Right cardiac atrium (tissue), 5 donors: ENCODE data around the gene RNF146. TPM values are rescaled to one million over a fixed set of nuclear protein-coding genes. Genes with fewer than 3 reads are reported as not detected.
"Not testable (repeated sequence)": the region's sequence is repeated elsewhere in the genome, so short reads cannot be mapped to it uniquely, and the experiment has no call there.

Source experiments
- ATAC-seq, 2 donors: fragments of 200-7000 bp; cut with Tn5 transposase; one replicate each; pipeline versions ENCODE4 v1.8.0 to v1.9.1; 2020; ENCODE audit warnings: moderate library complexity in 2 of 2, mild to moderate bottlenecking in 1 of 2
- DNase-seq, 3 donors: peaks; one replicate each; pipeline ENCODE4 v3.0.0-alpha.2; 2020
- H3K27ac ChIP-seq: one replicate; pipeline ENCODE4 v1.5.1; 2013; ENCODE audit warnings: mild to moderate bottlenecking, low read length, control low read depth, moderate library complexity
- H3K27me3 ChIP-seq: one replicate; pipeline ENCODE4 v1.6.1; 2013; ENCODE audit not compliant: control insufficient read depth, insufficient read depth
- H3K4me1 ChIP-seq: one replicate; pipeline ENCODE4 v1.6.1; 2013; ENCODE audit warnings: low read length; ENCODE audit not compliant: control insufficient read depth, insufficient read depth
- H3K4me3 ChIP-seq: one replicate; pipeline ENCODE4 v1.5.1; 2013; ENCODE audit warnings: low read length, control low read depth
- H3K9me3 ChIP-seq: one replicate; pipeline ENCODE4 v1.6.1; 2013; ENCODE audit warnings: low read length; ENCODE audit not compliant: control insufficient read depth
- WGBS: extraction: QIAGEN DNeasy Blood & Tissue Kit; methylation state at CpG from one replicate; pipeline ENCODE4 v1.1.7; 2013; 5-methylcytosine and 5-hydroxymethylcytosine counted together
- intact Hi-C, 4 donors: fragments of 100-400 bp; cut with DNase I; formaldehyde crosslinking; loops; one replicate each; pipeline versions ENCODE4 v1.11.0 to v1.14.0; 2022 to 2023
- long read RNA-seq, 4 donors: library from polyadenylated mRNA; unstranded; transcript quantifications; one replicate each; pipeline ENCODE4 v2.0.0, GENCODE V29; 2020 to 2021
- polyA plus RNA-seq: library from polyadenylated mRNA; stranded (reverse); fragments of 200-250 nt; gene quantifications from one replicate; pipeline ENCODE4 v1.2.3, GENCODE V29; 2013
- total RNA-seq, 4 donors: library from RNA; stranded (reverse); fragmentation: NEBNext Ultra II Directional; extraction: Animal tissue kit (Norgen Biotek cat#: 25700); gene quantifications; one replicate each; pipeline ENCODE4 v1.2.1, GENCODE V29; 2021
- donor health status: healthy with polysubstance abuse.
- donor health status: DM: no; HTN: yes; CAD: no.
- donor health status: DM: no; HTN: no; CAD: no.
- donor health status: DM: no; HTN: yes; CAD: no; lungs with severe emphysema.
- donor health status: DM: yes; HTN: yes; CAD: no.

RNF146 gene, protein sequence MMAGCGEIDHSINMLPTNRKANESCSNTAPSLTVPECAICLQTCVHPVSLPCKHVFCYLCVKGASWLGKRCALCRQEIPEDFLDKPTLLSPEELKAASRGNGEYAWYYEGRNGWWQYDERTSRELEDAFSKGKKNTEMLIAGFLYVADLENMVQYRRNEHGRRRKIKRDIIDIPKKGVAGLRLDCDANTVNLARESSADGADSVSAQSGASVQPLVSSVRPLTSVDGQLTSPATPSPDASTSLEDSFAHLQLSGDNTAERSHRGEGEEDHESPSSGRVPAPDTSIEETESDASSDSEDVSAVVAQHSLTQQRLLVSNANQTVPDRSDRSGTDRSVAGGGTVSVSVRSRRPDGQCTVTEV
- total RNA-seq (10 to 100 TPM; 42.9 to 50.8 (median 46.2) TPM), polyA plus RNA-seq (34.6 TPM)
- long read RNA-seq, donor 1, transcript RNF146-204 (4 exons, 884 nt): major isoform, 5 of 14 reads
- long read RNA-seq, donor 1, partial matches to known transcripts: 1 of 14 reads
- long read RNA-seq, donor 1, other reads (novel, unspliced or antisense): 4 of 14 reads
- long read RNA-seq, donor 2, partial matches to known transcripts: 0 of 14 reads
- long read RNA-seq, donor 2, other reads (novel, unspliced or antisense): 2 of 14 reads
- long read RNA-seq, donor 3, transcript RNF146-204 (4 exons, 884 nt): minor isoform, 12 of 93 reads
- long read RNA-seq, donor 3, transcript RNF146-201 (5 exons, 2,624 nt): major isoform, 16 of 93 reads
- long read RNA-seq, donor 3, transcript RNF146-202 (4 exons, 2,267 nt): major isoform, 16 of 93 reads
- long read RNA-seq, donor 3, partial matches to known transcripts: 3 of 93 reads
- long read RNA-seq, donor 3, other reads (novel, unspliced or antisense): 35 of 93 reads
- long read RNA-seq, donor 4, transcript RNF146-204 (4 exons, 884 nt): major isoform, 6 of 17 reads
- long read RNA-seq, donor 4, partial matches to known transcripts: 0 of 17 reads
- long read RNA-seq, donor 4, other reads (novel, unspliced or antisense): 5 of 17 reads

- H3K27me3 ChIP-seq: no peaks in the 10 kb centered on the region
- ATAC-seq: peak; percentile 95 to 97
- WGBS: under 1% methylated on average over 40 of the region's 40 CpGs
- intact Hi-C loops: no loop called here
- H3K9me3 ChIP-seq: no peaks in the 10 kb centered on the region
- no peaks in the 10 kb centered on the region for H3K4me1 ChIP-seq
- DNase-seq: peak; percentile 82 to 94 (median 92)
- H3K4me3 ChIP-seq: peak within 1 kb of the TSS; percentile 84
- H3K27ac ChIP-seq: peak within 1 kb of the TSS; percentile 92
These were observed at the start of gene RNF146 for GRCh38 chr6:127266178-127266891. RNF146 (plus strand) TSS chr6:127266864; CDS start chr6:127280339, 13,475 bp downstream.

GRCh38 chr6:127219869-127220268, 46.8 kb upstream of the RNF146 start:
- no peaks in the 10 kb centered on the region for H3K4me1 ChIP-seq
- no peak overlapping the region for H3K27ac ChIP-seq
- ATAC-seq: no peak
- no peaks in the 10 kb centered on the region for H3K27me3 ChIP-seq
- no peak overlapping the region for H3K4me3 ChIP-seq
- intact Hi-C loops: no loop called here
- DNase-seq: no peak
- no peaks in the 10 kb centered on the region for H3K9me3 ChIP-seq
- WGBS: 60% methylated on average over 1 of the region's 1 CpG

DNA sequence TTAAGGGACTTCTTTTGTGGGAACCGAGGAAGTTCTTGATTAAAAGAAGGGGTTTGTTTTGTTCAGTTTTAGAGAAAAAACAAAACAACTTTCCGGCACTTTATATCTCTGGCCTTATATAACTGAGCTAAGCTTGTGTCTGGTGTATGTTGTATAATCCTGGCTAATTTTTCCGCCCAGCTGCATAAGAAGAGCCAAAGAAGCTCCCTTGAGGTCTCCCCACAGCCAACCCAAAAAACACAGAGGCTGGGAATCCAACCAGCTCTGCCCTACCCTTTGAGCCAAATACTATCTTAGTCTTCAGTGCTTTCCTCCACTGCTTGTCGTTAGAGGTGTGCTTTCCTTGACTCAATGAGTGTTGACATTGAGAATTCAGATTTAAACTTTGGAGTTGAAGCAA, 45.5 kb upstream of the RNF146 start:
- Histone ChIP-seq H3K27me3 (no peaks in the 10 kb centered on the region), H3K4me1 (no peaks in the 10 kb centered on the region), H3K4me3 (no peak overlapping the region), H3K27ac (no peak overlapping the region), H3K9me3 (no peaks in the 10 kb centered on the region)
- WGBS: 60% methylated on average over 4 of the region's 4 CpGs
- intact Hi-C loops: no loop called here
- ATAC-seq (peak; percentile 62 to 95), DNase-seq (peak in 1 of 3 donors; percentile 49)

DNA sequence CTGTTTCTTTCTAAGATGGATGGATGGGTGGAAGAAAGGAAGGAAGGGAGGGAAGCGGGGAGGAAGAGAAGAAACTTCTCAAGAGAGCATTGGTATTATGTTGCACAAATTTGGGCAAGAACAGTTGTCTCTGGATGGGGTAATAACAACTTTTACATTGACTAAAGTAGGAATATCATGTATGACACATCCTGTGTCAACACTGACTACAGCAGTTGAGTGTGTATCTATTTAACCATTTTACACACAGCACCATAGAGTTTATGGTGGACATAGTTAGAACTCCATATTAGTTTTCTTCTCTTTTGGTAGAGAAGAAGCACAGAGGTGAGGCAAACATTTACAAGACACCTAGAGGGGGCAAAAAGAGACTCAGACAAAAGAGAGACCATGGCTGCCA, 44.2 kb upstream of the RNF146 start:
- no peaks in the 10 kb centered on the region for H3K9me3 ChIP-seq
- ATAC-seq (no peak), DNase-seq (no peak)
- 69% methylated on average over 1 of the region's 1 CpG for WGBS
- H3K27ac ChIP-seq: no peak overlapping the region
- no peaks in the 10 kb centered on the region for H3K27me3 ChIP-seq
- H3K4me3 ChIP-seq: no peak overlapping the region
- H3K4me1 ChIP-seq: no peaks in the 10 kb centered on the region
- intact Hi-C loops: no loop called here

DNA sequence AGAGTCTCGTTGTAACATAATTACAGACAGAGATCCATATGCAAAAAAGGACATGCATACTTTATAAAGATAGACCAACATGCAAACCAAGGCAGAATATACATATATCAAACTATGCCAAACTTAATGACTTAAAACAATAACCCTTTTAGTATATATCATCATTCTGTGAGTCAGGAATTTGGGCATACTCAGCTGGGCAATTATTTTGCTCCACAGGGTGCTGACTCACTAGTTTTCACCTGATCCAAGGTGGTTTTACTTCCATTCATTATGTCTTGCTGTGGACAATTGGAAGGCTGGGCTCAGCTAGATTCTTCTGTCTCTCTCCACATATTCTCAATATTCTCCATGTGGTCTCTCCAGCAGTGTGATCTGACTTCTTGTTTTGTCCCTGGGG, 41.2 kb upstream of the RNF146 start:
- Histone ChIP-seq H3K27ac (no peak overlapping the region), H3K9me3 (no peaks in the 10 kb centered on the region), H3K4me3 (no peak overlapping the region), H3K27me3 (no peaks in the 10 kb centered on the region), H3K4me1 (no peaks in the 10 kb centered on the region)
- WGBS: 55% methylated on average over 1 of the region's 1 CpG
- ATAC-seq: no peak
- no peak for DNase-seq
- intact Hi-C loops: no loop called here

GRCh38 chr6:127233819-127234218, 32.8 kb upstream of the RNF146 start:
- 79% methylated on average over 3 of the region's 3 CpGs for WGBS
- H3K27me3 ChIP-seq, H3K9me3 ChIP-seq, H3K27ac ChIP-seq, DNase-seq, ATAC-seq, H3K4me3 ChIP-seq, H3K4me1 ChIP-seq, intact Hi-C loops: not testable (repeated sequence)

GRCh38 chr6:127243501-127243900, 23.2 kb upstream of the RNF146 start:
- ATAC-seq: no peak
- H3K9me3 ChIP-seq: no peaks in the 10 kb centered on the region
- no peak overlapping the region for H3K4me3 ChIP-seq
- intact Hi-C loops: no loop called here
- no peak overlapping the region for H3K27ac ChIP-seq
- WGBS: 39% methylated on average over 1 of the region's 1 CpG
- H3K27me3 ChIP-seq: no peaks in the 10 kb centered on the region
- DNase-seq: no peak
- H3K4me1 ChIP-seq: no peaks in the 10 kb centered on the region

GRCh38 chr6:127247114-127248096, 19.3 kb upstream of the RNF146 start:
- no peaks in the 10 kb centered on the region for H3K27me3 ChIP-seq
- no peak overlapping the region for H3K4me3 ChIP-seq
- intact Hi-C loops: no loop called here
- no peaks in the 10 kb centered on the region for H3K4me1 ChIP-seq
- ATAC-seq (no peak), DNase-seq (no peak)
- 64% methylated on average over 4 of the region's 4 CpGs for WGBS
- no peak overlapping the region for H3K27ac ChIP-seq
- no peaks in the 10 kb centered on the region for H3K9me3 ChIP-seq

DNA sequence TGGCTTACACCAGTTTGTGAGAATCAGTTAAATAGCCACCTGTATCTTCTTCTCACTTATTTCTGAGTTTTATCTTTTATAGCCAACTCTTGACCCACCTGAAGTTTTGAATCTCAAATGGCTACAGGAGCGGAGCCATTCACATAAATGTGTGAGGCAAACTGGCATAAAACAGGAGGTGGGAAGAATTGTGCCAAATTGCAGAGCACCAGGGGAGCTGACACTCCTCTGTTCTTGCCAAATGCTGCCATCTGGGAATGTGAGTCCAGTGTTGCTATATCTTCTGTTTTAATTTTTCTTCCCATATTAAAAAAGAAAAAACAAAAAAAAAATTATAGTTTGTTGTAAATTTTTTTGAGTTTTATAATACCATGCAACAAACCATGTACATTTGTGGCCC, 17.0 kb upstream of the RNF146 start:
- no peaks in the 10 kb centered on the region for H3K9me3 ChIP-seq
- no peak overlapping the region for H3K4me3 ChIP-seq
- H3K27me3 ChIP-seq: no peaks in the 10 kb centered on the region
- no peak for DNase-seq
- H3K27ac ChIP-seq: no peak overlapping the region
- intact Hi-C loops: no loop called here
- WGBS: 95% methylated on average over 1 of the region's 1 CpG
- H3K4me1 ChIP-seq: no peaks in the 10 kb centered on the region
- ATAC-seq: no peak

DNA sequence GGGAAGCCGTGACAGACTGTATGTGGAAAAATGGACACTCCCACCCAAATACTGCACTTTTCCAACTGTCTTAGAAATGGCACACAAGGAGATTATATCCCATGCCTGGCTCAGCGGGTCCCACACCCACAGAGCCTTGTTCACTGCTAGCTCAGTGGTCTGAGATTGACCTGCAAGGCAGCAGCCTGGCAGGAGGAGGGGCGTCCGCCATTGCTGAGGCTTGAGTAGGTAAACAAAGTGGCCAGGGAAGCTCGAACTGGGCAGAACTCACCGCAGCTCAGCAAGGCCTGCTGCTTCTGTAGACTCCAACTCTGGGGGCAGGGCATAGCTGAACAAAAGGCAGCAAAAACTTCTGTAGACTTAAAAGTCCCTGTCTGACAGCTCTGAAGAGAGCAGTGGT, 11.4 kb upstream of the RNF146 start:
- intact Hi-C loops: no loop called here
- ATAC-seq: no peak
- H3K27ac ChIP-seq: no peak overlapping the region
- 92% methylated on average over 6 of the region's 6 CpGs for WGBS
- H3K4me1 ChIP-seq: no peaks in the 10 kb centered on the region
- DNase-seq: no peak
- no peak overlapping the region for H3K4me3 ChIP-seq
- no peaks in the 10 kb centered on the region for H3K27me3 ChIP-seq
- H3K9me3 ChIP-seq: no peaks in the 10 kb centered on the region
